Muscle of back (tissue), 11 donors: ENCODE data around the gene DENND2A. TPM values are rescaled to one million over a fixed set of nuclear protein-coding genes. Genes with fewer than 3 reads are reported as not detected.
"Not testable (repeated sequence)": the region's sequence is repeated elsewhere in the genome, so short reads cannot be mapped to it uniquely, and the experiment has no call there.

ENCODE experiments used
- DNase-seq, 3 donors: peaks; one replicate each; pipeline versions ENCODE4 v3.0.0 to v3.0.0-alpha.2; 2013
- polyA plus RNA-seq, 10 donors: library from polyadenylated mRNA; unstranded; fragments of 120-200 nt; gene quantifications; one replicate each; pipeline ENCODE4 v1.2.1, GENCODE V29; 2013; ENCODE audit not compliant: insufficient read length in 10 of 10

The DENND2A gene
- polyA plus RNA-seq, 10 donors = 43.9 to 76.9 (median 47.8) TPM

- peak in 1 of 3 donors; percentile 76 for DNase-seq
Observed at GRCh38 chr7:140519007-140519399, 121.6 kb downstream of the DENND2A start.

DNA sequence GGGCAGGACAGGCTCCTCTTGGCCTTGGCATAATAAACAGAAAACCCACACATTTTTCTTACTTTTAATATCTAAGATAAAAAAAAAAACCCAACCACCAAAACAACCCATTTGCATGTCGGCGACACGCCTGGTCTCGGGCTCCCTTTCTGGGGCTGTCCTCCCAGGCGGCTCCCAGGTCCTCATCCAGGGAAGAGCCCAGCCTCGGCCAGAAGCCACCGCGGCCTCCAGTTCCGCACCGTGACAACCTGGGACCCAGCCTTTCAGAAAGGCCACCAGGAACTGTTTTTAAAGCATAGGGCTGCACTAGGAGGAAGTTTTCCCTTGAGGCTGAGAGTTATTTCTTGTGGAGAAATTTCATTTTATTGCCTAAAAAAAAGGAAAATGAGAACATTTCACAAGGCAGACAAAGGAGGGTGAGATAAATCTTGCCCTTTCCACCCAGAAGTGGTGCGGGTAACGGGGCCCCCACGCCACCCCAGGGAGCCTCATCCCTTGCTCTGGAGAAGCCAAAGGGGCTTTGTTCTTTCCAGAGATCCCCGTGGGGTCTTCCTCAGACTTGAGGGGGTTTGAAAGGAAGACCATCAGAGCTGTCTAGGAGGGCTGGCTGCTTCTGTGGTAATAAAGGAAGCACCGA lies 122.1 kb downstream of the DENND2A start:
- DNase-seq = no peak

GRCh38 chr7:140517546-140518369 lies 122.9 kb downstream of the DENND2A start:
- DNase-seq = peak; percentile 87 to 95 (median 90)

- DNase-seq = peak in 1 of 3 donors; percentile 42
Observed at GRCh38 chr7:140512317-140513000, 128.2 kb downstream of the DENND2A start.

DNA sequence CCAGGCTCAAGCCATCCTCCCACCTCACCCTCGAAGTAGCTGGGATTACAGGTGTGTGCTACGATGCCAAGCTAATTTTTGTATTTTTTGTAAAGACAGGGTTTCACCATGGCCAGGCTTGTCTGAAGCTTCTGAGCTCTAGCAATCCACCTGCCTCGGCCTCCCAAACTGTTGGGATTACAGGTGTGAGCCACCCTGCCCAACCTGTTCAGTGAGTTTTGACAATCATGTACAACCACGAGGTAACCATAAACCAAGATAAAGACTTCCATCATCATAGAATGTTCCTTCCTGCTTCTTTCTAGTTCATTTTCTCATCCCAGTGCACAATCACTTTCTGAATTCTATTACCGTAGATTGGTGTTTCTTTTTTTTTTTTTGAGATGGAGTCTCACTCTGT lies 130.8 kb downstream of the DENND2A start:
- no peak for DNase-seq

DNA sequence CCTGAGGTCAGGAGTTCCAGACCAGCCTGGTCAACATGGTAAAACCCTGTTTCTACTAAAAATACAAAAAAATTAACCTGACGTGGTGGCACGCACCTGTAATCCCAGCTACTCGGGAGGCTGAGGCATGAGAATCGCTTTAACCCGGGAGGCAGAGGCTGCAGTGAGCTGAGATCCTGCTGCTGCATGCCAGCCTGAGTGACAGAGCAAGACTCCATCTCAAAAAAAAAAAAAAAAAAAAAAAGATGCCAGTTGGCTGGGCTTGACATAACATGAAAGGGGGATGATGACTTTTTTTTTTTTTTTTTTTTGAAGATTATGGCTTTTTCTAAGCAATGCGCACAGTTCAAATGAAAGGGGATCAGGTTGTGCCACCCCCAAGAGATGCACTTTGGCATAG lies 133.1 kb downstream of the DENND2A start:
- not testable (repeated sequence) for DNase-seq

DNA sequence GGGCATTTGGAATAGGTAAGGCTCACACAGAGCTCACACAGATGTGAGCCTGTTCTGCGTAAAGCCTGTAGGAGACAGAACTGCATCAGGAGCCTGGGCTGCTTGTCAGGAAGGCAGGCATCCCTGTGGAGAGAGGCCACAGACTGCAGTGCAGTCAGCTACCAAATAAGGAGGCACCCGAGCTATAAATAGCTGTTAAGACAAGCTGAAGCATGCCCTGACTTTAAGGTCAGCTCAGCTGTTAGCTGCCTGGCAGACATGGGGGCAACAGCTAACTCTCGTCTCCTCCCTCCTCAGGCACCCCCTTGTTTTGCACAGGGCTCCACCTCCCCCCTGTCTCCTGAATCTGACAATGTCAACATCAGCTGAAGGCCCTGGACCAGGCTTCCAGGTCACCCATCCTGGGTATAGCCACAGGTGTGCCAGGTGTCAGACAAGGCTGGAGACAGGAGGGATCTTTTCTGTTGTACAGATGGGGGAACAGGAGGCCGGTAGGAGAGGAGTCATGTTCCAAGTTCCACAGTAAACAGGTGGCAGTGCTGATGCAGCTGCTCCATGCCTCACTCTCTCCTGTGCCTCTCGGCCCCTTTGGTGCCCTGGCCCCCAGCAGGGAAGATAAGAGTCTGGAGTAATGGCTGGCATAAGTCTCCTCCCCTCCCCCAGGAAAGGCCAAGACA lies 133.7 kb downstream of the DENND2A start:
- DNase-seq = peak in 2 of 3 donors; percentile 45 to 71

GRCh38 chr7:140501966-140502365 lies 138.6 kb downstream of the DENND2A start:
- no peak for DNase-seq

- not testable (repeated sequence) for DNase-seq
Observed at GRCh38 chr7:140497807-140498206, 142.8 kb downstream of the DENND2A start.

DNA sequence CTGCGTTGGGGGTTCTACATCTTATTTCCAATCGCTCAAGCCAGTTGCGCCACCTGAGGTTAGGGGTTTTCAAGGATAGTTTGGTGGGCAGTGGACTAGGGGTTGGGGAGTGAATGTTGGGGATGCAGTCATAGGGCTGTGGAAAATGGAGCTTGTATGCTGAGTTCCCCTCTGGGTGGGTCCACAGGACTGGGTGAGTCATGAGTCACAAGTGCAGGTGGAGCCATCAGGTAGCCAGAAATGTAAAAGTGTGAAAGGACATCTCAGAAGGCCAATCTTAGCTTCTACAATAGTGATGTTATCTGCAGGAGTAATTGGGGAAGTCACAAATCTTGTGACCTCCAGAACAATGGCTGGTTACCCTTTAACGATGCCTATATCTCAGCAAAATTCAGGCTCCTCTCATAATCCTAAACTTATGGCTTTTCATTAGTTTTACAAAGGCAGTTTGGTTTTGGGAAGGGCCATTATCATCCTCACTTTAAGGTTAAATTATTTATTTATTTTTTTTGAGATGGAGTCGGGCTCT lies 143.3 kb downstream of the DENND2A start:
- no peak for DNase-seq

DNA sequence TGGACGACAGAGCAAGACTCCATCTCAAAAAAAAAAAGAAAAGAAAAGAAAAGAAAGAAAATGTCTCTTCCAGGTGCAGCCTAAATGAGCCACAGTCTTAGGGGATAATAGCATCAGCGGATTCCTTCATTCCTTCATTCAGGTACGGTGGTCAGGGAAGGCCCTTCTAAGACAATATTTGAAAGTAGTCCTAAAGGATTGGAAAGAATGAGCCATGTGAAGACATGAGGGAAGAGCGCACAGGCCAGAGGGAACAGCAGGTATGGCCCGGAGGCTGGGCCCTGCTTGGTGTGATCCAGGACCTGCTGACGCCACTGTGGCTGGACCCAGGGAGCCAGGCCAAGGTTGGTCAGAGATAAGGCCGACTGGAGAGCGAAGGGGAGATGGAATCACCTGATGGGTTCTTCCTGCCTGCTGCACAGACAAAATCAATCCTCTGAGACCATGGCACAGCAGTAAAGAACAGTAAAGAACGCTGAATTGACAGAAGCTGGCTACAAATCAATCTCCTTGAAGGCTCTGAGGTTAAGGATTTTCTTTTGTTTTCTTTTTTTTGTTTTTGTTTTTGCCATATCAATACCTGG lies 145.0 kb downstream of the DENND2A start:
- no peak for DNase-seq

GRCh38 chr7:140494867-140495266 lies 145.7 kb downstream of the DENND2A start:
- no peak for DNase-seq

DNA sequence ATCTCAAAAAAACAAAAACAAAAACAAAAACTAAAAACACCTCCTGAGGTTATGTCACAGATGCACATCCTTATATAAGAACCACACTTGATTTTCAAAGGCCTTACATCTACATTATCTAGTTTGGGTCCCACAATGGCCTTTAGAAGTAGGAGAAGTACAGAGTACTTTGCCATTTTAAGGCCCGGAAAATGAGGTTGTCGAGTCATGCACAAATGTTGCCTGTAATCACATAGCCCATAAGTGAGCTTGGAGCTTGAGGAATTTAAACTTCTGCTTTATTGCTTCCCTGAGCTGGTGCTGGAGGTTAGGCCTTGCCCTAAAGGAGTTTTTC lies 151.6 kb downstream of the DENND2A start:
- DNase-seq = peak in 1 of 3 donors; percentile 13

- DNase-seq = no peak
Observed at GRCh38 chr7:140485500-140486265, 154.9 kb downstream of the DENND2A start.

DNA sequence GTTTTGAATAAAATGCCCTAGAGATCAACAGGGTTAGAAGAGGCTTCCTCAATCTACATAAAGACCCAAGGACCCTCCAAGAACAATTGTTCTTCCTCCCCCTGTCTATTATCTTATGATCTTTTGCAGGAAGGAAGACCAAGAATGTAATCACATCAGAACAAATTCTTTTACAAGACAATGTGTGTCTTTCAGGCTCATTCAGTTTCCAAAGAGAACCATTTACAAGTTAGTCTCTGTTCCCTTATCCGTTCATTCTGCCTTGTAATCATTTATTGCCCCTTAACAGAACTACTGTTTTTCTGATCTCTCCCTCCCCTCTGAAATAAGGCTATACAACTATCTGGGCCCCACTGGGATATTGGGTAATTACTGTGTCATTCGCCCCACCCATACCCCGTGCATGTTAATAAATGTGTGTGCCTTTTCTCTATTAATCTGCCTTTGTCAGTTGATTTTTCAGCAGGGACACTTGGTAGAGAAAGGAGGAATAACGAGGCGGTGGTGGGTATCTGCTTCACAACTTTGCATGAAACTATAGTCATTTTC lies 155.6 kb downstream of the DENND2A start:
- DNase-seq = no peak

- DNase-seq = no peak
Observed at GRCh38 chr7:140484479-140484878, 156.1 kb downstream of the DENND2A start.

GRCh38 chr7:140479739-140480084 lies 160.9 kb downstream of the DENND2A start:
- no peak for DNase-seq

DNA sequence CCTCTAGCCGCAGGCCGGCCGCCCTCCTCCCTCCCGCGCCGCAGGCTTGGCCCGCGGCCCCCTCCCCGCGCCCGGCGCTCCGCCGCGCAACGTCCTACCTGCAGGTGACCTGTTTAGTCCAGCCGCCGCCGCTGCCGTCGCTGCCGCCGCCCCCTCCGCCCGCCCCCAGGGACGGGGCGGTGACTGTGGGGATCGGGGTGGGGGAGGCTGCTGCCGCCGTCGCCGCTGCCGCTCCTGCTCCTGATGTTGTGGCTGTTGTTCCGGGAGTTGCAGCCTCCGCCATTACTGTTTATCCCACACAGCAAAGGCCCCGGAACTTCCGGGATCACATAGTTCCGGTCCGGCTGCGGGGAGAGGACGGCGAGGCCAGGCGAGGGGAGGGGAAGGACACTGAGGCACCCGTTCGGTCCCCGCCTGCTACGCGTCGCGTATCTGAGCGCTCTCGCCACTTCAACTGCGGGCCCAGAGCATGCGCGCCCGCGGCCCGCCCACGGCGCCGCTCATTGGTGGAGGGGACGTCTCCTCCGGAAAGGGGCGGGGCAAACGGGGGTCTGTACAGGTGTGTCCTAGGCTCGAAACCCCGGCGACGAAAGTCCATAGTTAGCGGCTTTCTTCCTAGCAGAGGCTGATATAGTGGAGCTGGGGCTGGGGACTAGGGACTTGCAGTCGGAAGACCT lies 161.4 kb downstream of the DENND2A start, which contains the start of gene MKRN1:
TSS of gene MKRN1 (minus strand) at position 444 of the 677 bp plus-strand sequence. CDS start at position 283, 161 bp downstream.
- DNase-seq = peak; percentile 91 to 97 (median 95)

DNA sequence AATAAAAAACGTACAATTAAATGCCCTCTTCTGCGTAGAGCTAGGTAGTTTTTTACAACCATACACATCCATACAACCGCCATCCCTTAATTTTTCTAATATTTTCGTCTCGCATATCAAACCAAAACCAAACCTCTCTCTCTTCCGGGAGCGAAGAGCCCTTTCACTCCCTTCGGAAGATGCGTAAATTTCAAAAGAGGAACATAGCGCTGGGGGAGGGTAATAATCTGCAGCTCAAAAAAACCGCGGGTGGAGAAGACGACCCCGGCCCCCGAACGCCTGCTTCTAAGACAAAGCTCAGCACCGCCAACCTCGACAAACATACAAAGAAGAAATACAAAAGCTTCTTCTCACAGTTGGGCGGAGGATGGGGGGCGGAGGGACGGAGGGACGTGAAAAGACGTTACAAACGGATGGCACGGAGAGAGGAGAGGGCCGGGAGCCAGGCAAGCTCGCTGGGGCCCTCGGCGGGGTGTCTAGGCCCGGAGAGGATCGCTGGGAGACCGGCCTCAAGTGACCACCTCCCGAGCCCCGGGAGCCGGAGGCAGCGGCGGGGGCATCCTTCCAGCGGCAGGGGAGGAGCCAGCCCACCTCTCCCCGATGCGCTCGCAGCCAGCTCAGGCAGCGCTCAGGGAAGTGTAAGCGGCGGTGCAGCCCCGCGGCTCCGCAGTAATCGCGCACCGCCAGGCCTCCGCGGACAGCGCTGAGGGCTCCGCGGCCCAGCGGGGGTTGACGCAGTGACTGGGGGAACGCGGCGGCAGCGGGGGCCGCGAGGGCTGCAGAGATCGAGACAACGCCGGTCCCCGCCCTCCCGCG lies 162.2 kb downstream of the DENND2A start:
- DNase-seq = peak; percentile 11 to 81 (median 27)
